Breast epithelium (tissue), 4 donors: ENCODE measurements around the gene KRR1. TPM values are rescaled to one million over a fixed set of nuclear protein-coding genes. Genes with fewer than 3 reads are reported as not detected.
"Not testable (repeated sequence)": the region's sequence is repeated elsewhere in the genome, so short reads cannot be mapped to it uniquely, and the experiment has no call there.

ENCODE experiments used
- DNase-seq, 2 donors: peaks; one replicate each; pipeline ENCODE4 v3.0.0-alpha.2; 2019; ENCODE audit warnings: low spot score in 2 of 2
- H3K27ac ChIP-seq, 2 donors: fragments of 200-600 bp; sonication (generic) in 1 of 2; one replicate each; pipeline ENCODE4 v1.5.1; 2016 to 2019; ENCODE audit warnings: mild to moderate bottlenecking in 1 of 2
- H3K27me3 ChIP-seq, 2 donors: fragments of 200-600 bp; sonication (generic) in 1 of 2; one replicate each; pipeline versions ENCODE4 v1.5.1 to v1.6.0; 2017 to 2019; ENCODE audit warnings: control low read depth in 1 of 2, mild to moderate bottlenecking in 1 of 2
- H3K36me3 ChIP-seq: fragments of 200-600 bp; one replicate; pipeline ENCODE4 v1.5.1; 2019
- H3K4me1 ChIP-seq, 2 donors: fragments of 200-600 bp; sonication (generic); one replicate each; pipeline ENCODE4 v1.5.1; 2016 to 2019; ENCODE audit warnings: control low read depth in 1 of 2
- H3K4me3 ChIP-seq, 3 donors: fragments of 200-600 bp; sonication (generic); 1 replicate in 2 of 3; 2 replicates in 1 of 3; pipeline ENCODE4 v1.5.1; 2016 to 2019; ENCODE audit warnings: mild to moderate bottlenecking in 3 of 3, moderate library complexity in 2 of 3
- H3K9me3 ChIP-seq, 2 donors: fragments of 200-600 bp; sonication (generic) in 1 of 2; one replicate each; pipeline ENCODE4 v1.5.1; 2016 to 2019; ENCODE audit warnings: control low read depth in 1 of 2
- POLR2A ChIP-seq: fragments of 450-650 bp; IDR thresholded peaks from one replicate; pipeline ENCODE4 v1.6.1; 2016; ENCODE audit warnings: antibody characterized with exemption, mild to moderate bottlenecking, moderate library complexity
- POLR2AphosphoS5 ChIP-seq, 3 donors: sonication (generic); formaldehyde crosslinking; IDR thresholded peaks; one replicate each; pipeline ENCODE4 v1.6.1; 2017; ENCODE audit warnings: antibody characterized with exemption in 3 of 3
- intact Hi-C: fragments of 100-400 bp; cut with DNase I; formaldehyde crosslinking; loops from one replicate; pipeline ENCODE4 v1.15.1; 2023; ENCODE audit warnings: low total_unique reads
- total RNA-seq, 3 donors: library from RNA; depleted of rRNA; stranded (reverse); fragments of >200 nt; gene quantifications; one replicate each; pipeline ENCODE4 v1.1.0, GENCODE V29; 2016
- TF ChIP-seq, protein P1 (sequence below), 3 donors: fragments of 450-650 bp; IDR thresholded peaks; one replicate each; pipeline ENCODE4 v1.5.1; 2016 to 2017; ENCODE audit warnings: antibody characterized with exemption in 3 of 3, mild to moderate bottlenecking in 3 of 3, moderate library complexity in 3 of 3

Gene KRR1
- total RNA-seq, 3 donors from 2014 or later, result 34.1 to 56.9 (median 36.4) TPM

DNA sequence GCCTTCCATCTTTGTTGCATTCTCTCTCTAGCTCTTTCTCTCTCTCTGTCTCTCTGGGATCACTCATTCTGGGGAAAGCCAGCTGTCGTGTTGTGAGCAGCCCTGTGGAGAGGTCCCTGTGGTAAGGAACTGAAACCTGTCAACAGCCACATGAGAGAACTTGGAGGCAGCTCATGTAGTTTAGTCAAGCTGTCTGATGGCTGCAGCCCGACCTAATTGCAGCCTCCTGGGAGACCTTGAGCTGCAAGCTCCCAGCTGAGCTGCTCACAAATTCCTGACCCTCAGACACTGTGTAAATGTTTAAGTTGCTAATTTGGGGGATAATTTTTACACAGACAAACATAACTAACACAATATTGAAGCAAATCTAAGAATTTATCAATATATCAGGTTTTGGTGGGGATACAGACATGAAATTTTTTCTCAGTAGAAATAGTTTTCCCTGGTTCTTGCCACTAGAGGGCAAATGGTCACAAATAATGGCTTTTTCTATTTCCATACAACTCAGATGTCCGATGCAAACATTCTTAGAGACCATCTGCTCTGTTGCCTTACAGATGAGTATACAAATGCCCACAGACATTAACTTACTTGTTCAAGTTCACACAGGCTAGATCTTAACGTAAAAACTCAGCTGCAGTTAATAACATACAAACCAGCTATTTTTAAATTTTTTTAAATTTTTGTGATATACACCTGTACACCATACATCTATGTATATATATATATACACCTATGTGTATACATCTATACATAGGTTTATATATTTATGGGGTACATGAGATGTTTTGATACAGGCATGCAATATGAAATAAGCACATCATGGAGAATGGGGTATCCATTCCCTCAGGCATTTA is 15.5 kb upstream of the KRR1 start:
- Histone ChIP-seq H3K4me1 (no peaks in the 10 kb centered on the region), H3K27me3 (no peaks in the 10 kb centered on the region), H3K4me3 (no peak overlapping the region), H3K9me3 (no peaks in the 10 kb centered on the region), H3K36me3 (no peaks in the 10 kb centered on the region), H3K27ac (no peak overlapping the region)
- intact Hi-C loops, result no loop called here
- TF ChIP-seq POLR2AphosphoS5 (IDR thresholded peaks at IDR 0.05) (no peak), POLR2A (no peak)
- TF ChIP-seq, protein P1, sequence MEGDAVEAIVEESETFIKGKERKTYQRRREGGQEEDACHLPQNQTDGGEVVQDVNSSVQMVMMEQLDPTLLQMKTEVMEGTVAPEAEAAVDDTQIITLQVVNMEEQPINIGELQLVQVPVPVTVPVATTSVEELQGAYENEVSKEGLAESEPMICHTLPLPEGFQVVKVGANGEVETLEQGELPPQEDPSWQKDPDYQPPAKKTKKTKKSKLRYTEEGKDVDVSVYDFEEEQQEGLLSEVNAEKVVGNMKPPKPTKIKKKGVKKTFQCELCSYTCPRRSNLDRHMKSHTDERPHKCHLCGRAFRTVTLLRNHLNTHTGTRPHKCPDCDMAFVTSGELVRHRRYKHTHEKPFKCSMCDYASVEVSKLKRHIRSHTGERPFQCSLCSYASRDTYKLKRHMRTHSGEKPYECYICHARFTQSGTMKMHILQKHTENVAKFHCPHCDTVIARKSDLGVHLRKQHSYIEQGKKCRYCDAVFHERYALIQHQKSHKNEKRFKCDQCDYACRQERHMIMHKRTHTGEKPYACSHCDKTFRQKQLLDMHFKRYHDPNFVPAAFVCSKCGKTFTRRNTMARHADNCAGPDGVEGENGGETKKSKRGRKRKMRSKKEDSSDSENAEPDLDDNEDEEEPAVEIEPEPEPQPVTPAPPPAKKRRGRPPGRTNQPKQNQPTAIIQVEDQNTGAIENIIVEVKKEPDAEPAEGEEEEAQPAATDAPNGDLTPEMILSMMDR (IDR thresholded peaks at IDR 0.05), result peak; percentile 32 to 68 (median 60)
- DNase-seq, result no peak

DNA sequence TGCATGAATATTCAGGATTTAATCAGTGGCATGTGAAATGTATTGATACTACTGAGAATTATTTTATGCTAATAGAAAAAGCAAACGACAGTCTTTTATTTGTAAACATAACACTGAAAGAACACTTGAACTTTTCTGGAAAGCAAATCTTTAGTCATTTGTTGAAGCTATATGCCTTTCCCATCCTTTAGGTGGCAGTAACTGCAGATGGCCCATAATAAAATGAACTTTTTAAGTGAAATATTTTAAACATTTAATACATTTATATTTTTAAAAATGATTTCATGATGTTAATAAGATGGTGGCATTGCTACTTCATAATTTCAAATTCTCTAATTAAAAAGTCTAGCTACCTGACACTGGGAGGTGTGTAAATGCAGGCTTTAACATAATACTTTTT is 13.9 kb upstream of the KRR1 start:
- no peak for TF ChIP-seq POLR2A
- TF ChIP-seq POLR2AphosphoS5 (IDR thresholded peaks at IDR 0.05), result no peak
- TF ChIP-seq, protein P1 (IDR thresholded peaks at IDR 0.05), result no peak
- intact Hi-C loops, result no loop called here
- Histone ChIP-seq H3K9me3 (no peaks in the 10 kb centered on the region), H3K36me3 (no peaks in the 10 kb centered on the region), H3K4me1 (no peaks in the 10 kb centered on the region), H3K27ac (no peak overlapping the region), H3K27me3 (no peaks in the 10 kb centered on the region), H3K4me3 (no peak overlapping the region)
- no peak for DNase-seq

GRCh38 chr12:75522124-75522523 is 10.7 kb upstream of the KRR1 start:
- H3K9me3 ChIP-seq, H3K4me1 ChIP-seq, DNase-seq, H3K27me3 ChIP-seq, H3K36me3 ChIP-seq, H3K27ac ChIP-seq, intact Hi-C loops, H3K4me3 ChIP-seq: not testable (repeated sequence)

- H3K36me3 ChIP-seq, H3K4me3 ChIP-seq, intact Hi-C loops, DNase-seq, H3K4me1 ChIP-seq, H3K9me3 ChIP-seq, H3K27me3 ChIP-seq, H3K27ac ChIP-seq: not testable (repeated sequence)
Observed at GRCh38 chr12:75521224-75521623, 9.8 kb upstream of the KRR1 start.

GRCh38 chr12:75509621-75510020 is 1.8 kb downstream of the KRR1 start:
- intact Hi-C loops, result no loop called here
- Histone ChIP-seq H3K9me3 (no peaks in the 10 kb centered on the region), H3K27ac (no peak overlapping the region), H3K27me3 (no peaks in the 10 kb centered on the region), H3K4me3 (no peak overlapping the region), H3K36me3 (no peaks in the 10 kb centered on the region), H3K4me1 (peaks cover 0 to 8% of the 10 kb centered on the region in 2 donors)
- TF ChIP-seq POLR2AphosphoS5 (IDR thresholded peaks at IDR 0.05) (no peak), POLR2A (no peak)
- TF ChIP-seq, protein P1 (IDR thresholded peaks at IDR 0.05), result no peak
- no peak for DNase-seq

GRCh38 chr12:75508159-75508558 is 3.2 kb downstream of the KRR1 start:
- no peak for DNase-seq
- TF ChIP-seq POLR2AphosphoS5 (IDR thresholded peaks at IDR 0.05) (no peak), POLR2A (no peak)
- TF ChIP-seq, protein P1 (IDR thresholded peaks at IDR 0.05), result no peak
- Histone ChIP-seq H3K9me3 (no peaks in the 10 kb centered on the region), H3K4me1 (peaks cover 0 to 8% of the 10 kb centered on the region in 2 donors), H3K27ac (no peak overlapping the region), H3K36me3 (no peaks in the 10 kb centered on the region), H3K4me3 (no peak overlapping the region), H3K27me3 (no peaks in the 10 kb centered on the region)
- intact Hi-C loops, result no loop called here
